ENCODE results near the gene FKBP9.
"Not testable (repeated sequence)": the region's sequence is repeated elsewhere in the genome, so short reads cannot be mapped to it uniquely, and the experiment has no call there.

The FKBP9 gene

GRCh38 chr7:32998361-32999171 is 41.3 kb downstream of the FKBP9 start:
- peaks cover 12% of the 10 kb centered on the region for H3K4me1 ChIP-seq (ENCODE audit: control insufficient read depth, insufficient read depth, low read length)
- H3K27me3 ChIP-seq (ENCODE audit: control insufficient read depth, insufficient read depth, low read length); H3K36me3 ChIP-seq (ENCODE audit: control insufficient read depth, insufficient read depth, low read length); H3K9me3 ChIP-seq (ENCODE audit: control insufficient read depth, low read length); H3K4me3 ChIP-seq (ENCODE audit: low read length): not testable (repeated sequence)
- H3K9ac ChIP-seq (ENCODE audit: low read length), result peak overlapping the region; percentile 45

- not testable (repeated sequence) for H3K9ac ChIP-seq (ENCODE audit: low read length); H3K27me3 ChIP-seq (ENCODE audit: control insufficient read depth, insufficient read depth, low read length); H3K4me3 ChIP-seq (ENCODE audit: low read length); H3K9me3 ChIP-seq (ENCODE audit: control insufficient read depth, low read length); H3K36me3 ChIP-seq (ENCODE audit: control insufficient read depth, insufficient read depth, low read length)
- peaks cover 12% of the 10 kb centered on the region for H3K4me1 ChIP-seq (ENCODE audit: control insufficient read depth, insufficient read depth, low read length)
These were observed 42.1 kb downstream of the FKBP9 start for GRCh38 chr7:32999380-32999779.

- H3K36me3 ChIP-seq (ENCODE audit: control insufficient read depth, insufficient read depth, low read length), result not testable (repeated sequence)
These were observed 45.9 kb downstream of the FKBP9 start for GRCh38 chr7:33003111-33003510.

GRCh38 chr7:33004104-33004616 is 46.9 kb downstream of the FKBP9 start:
- not testable (repeated sequence) for H3K27me3 ChIP-seq (ENCODE audit: control insufficient read depth, insufficient read depth, low read length); H3K4me3 ChIP-seq (ENCODE audit: low read length); H3K9ac ChIP-seq (ENCODE audit: low read length); H3K4me1 ChIP-seq (ENCODE audit: control insufficient read depth, insufficient read depth, low read length); H3K9me3 ChIP-seq (ENCODE audit: control insufficient read depth, low read length); H3K36me3 ChIP-seq (ENCODE audit: control insufficient read depth, insufficient read depth, low read length)

More at GRCh38 chr7:33003111-33003510, 45.9 kb downstream of the FKBP9 start:
- not testable (repeated sequence) for H3K4me1 ChIP-seq (ENCODE audit: control insufficient read depth, insufficient read depth, low read length); H3K4me3 ChIP-seq (ENCODE audit: low read length); H3K9ac ChIP-seq (ENCODE audit: low read length); H3K9me3 ChIP-seq (ENCODE audit: control insufficient read depth, low read length); H3K27me3 ChIP-seq (ENCODE audit: control insufficient read depth, insufficient read depth, low read length)

- H3K9me3 ChIP-seq (ENCODE audit: control insufficient read depth, low read length); H3K9ac ChIP-seq (ENCODE audit: low read length); H3K27me3 ChIP-seq (ENCODE audit: control insufficient read depth, insufficient read depth, low read length); H3K4me1 ChIP-seq (ENCODE audit: control insufficient read depth, insufficient read depth, low read length); H3K36me3 ChIP-seq (ENCODE audit: control insufficient read depth, insufficient read depth, low read length); H3K4me3 ChIP-seq (ENCODE audit: low read length): not testable (repeated sequence)
These were observed 48.0 kb downstream of the FKBP9 start for GRCh38 chr7:33005193-33005592.

GRCh38 chr7:33005690-33006089 is 48.5 kb downstream of the FKBP9 start:
- not testable (repeated sequence) for H3K9ac ChIP-seq (ENCODE audit: low read length); H3K9me3 ChIP-seq (ENCODE audit: control insufficient read depth, low read length); H3K4me1 ChIP-seq (ENCODE audit: control insufficient read depth, insufficient read depth, low read length); H3K4me3 ChIP-seq (ENCODE audit: low read length); H3K27me3 ChIP-seq (ENCODE audit: control insufficient read depth, insufficient read depth, low read length); H3K36me3 ChIP-seq (ENCODE audit: control insufficient read depth, insufficient read depth, low read length)

GRCh38 chr7:33009734-33010133 is 52.5 kb downstream of the FKBP9 start:
- no peak overlapping the region for H3K4me3 ChIP-seq (ENCODE audit: low read length)
- H3K4me1 ChIP-seq (ENCODE audit: control insufficient read depth, insufficient read depth, low read length), result no peaks in the 10 kb centered on the region
- H3K27me3 ChIP-seq (ENCODE audit: control insufficient read depth, insufficient read depth, low read length), result no peaks in the 10 kb centered on the region
- H3K36me3 ChIP-seq (ENCODE audit: control insufficient read depth, insufficient read depth, low read length), result peaks cover 5% of the 10 kb centered on the region
- H3K9me3 ChIP-seq (ENCODE audit: control insufficient read depth, low read length), result no peaks in the 10 kb centered on the region
- H3K9ac ChIP-seq (ENCODE audit: low read length), result no peak overlapping the region

- peaks cover 5% of the 10 kb centered on the region for H3K36me3 ChIP-seq (ENCODE audit: control insufficient read depth, insufficient read depth, low read length)
- H3K27me3 ChIP-seq (ENCODE audit: control insufficient read depth, insufficient read depth, low read length), result no peaks in the 10 kb centered on the region
- H3K9me3 ChIP-seq (ENCODE audit: control insufficient read depth, low read length), result no peaks in the 10 kb centered on the region
- no peaks in the 10 kb centered on the region for H3K4me1 ChIP-seq (ENCODE audit: control insufficient read depth, insufficient read depth, low read length)
- H3K4me3 ChIP-seq (ENCODE audit: low read length), result no peak overlapping the region
- no peak overlapping the region for H3K9ac ChIP-seq (ENCODE audit: low read length)
These were observed 55.1 kb downstream of the FKBP9 start for GRCh38 chr7:33012364-33012763.

- no peak overlapping the region for H3K4me3 ChIP-seq (ENCODE audit: low read length)
- no peak overlapping the region for H3K9ac ChIP-seq (ENCODE audit: low read length)
- no peaks in the 10 kb centered on the region for H3K4me1 ChIP-seq (ENCODE audit: control insufficient read depth, insufficient read depth, low read length)
- no peaks in the 10 kb centered on the region for H3K36me3 ChIP-seq (ENCODE audit: control insufficient read depth, insufficient read depth, low read length)
- H3K9me3 ChIP-seq (ENCODE audit: control insufficient read depth, low read length), result no peaks in the 10 kb centered on the region
- H3K27me3 ChIP-seq (ENCODE audit: control insufficient read depth, insufficient read depth, low read length), result no peaks in the 10 kb centered on the region
These were observed 67.0 kb downstream of the FKBP9 start for GRCh38 chr7:33024189-33024757.

- Histone ChIP-seq H3K9me3 (ENCODE audit: control insufficient read depth, low read length) (no peaks in the 10 kb centered on the region), H3K9ac (ENCODE audit: low read length) (no peak overlapping the region), H3K4me1 (ENCODE audit: control insufficient read depth, insufficient read depth, low read length) (peaks cover under 1% of the 10 kb centered on the region), H3K36me3 (ENCODE audit: control insufficient read depth, insufficient read depth, low read length) (no peaks in the 10 kb centered on the region), H3K27me3 (ENCODE audit: control insufficient read depth, insufficient read depth, low read length) (no peaks in the 10 kb centered on the region), H3K4me3 (ENCODE audit: low read length) (no peak overlapping the region)
These were observed 78.5 kb downstream of the FKBP9 start for GRCh38 chr7:33035776-33036175.

GRCh38 chr7:33038639-33039038 is 81.4 kb downstream of the FKBP9 start:
- no peaks in the 10 kb centered on the region for H3K27me3 ChIP-seq (ENCODE audit: control insufficient read depth, insufficient read depth, low read length)
- no peaks in the 10 kb centered on the region for H3K9me3 ChIP-seq (ENCODE audit: control insufficient read depth, low read length)
- no peaks in the 10 kb centered on the region for H3K36me3 ChIP-seq (ENCODE audit: control insufficient read depth, insufficient read depth, low read length)
- H3K4me3 ChIP-seq (ENCODE audit: low read length), result no peak overlapping the region
- H3K4me1 ChIP-seq (ENCODE audit: control insufficient read depth, insufficient read depth, low read length), result peaks cover 20% of the 10 kb centered on the region
- H3K9ac ChIP-seq (ENCODE audit: low read length), result peak overlapping the region; percentile 25

- Histone ChIP-seq H3K36me3 (ENCODE audit: control insufficient read depth, insufficient read depth, low read length) (no peaks in the 10 kb centered on the region), H3K4me3 (ENCODE audit: low read length) (peak overlapping the region; percentile 60), H3K9me3 (ENCODE audit: control insufficient read depth, low read length) (no peaks in the 10 kb centered on the region), H3K27me3 (ENCODE audit: control insufficient read depth, insufficient read depth, low read length) (no peaks in the 10 kb centered on the region), H3K4me1 (ENCODE audit: control insufficient read depth, insufficient read depth, low read length) (peaks cover 25% of the 10 kb centered on the region), H3K9ac (ENCODE audit: low read length) (peak overlapping the region; percentile 61)
These were observed 82.1 kb downstream of the FKBP9 start for GRCh38 chr7:33039257-33039902.
